OCI-M2 (cell line): Measurements from ENCODE around the gene GOLGA7B.

Experiments
- DNase-seq: peaks from one replicate; lab custom pipeline; 2025; ENCODE audit not compliant: unreplicated experiment; lab: John Stamatoyannopoulos, UW

Gene GOLGA7B

GRCh38 chr10:97849687-97850402, at the start of gene GOLGA7B:
Gene GOLGA7B, plus strand, starts transcription at chr10:97849843. Its CDS starts 461 bp downstream, at chr10:97850304.
- no peak for DNase-seq

DNA sequence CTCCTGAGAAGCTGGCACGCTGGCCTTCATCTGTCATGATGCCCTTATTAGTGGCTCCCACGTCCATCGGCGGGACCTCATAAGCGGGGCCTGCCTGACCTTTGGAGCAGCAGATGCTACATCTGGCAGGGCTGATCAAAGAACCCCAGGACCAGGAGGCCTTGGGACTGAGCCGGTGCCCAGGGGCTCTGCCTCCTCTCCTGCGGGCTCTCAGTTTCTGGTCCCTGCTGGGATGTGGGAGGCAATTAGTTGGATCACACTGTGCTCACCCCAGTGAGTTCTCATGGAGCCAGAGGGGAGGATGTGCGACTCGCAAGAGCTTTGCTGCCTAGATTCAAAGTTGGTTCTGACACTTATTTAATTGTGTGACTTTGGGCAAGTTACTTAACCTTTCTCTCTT, 49.2 kb upstream of the GOLGA7B start:
- DNase-seq: no peak

- no peak for DNase-seq
Measured at GRCh38 chr10:97801422-97801821, 48.2 kb upstream of the GOLGA7B start.

DNA sequence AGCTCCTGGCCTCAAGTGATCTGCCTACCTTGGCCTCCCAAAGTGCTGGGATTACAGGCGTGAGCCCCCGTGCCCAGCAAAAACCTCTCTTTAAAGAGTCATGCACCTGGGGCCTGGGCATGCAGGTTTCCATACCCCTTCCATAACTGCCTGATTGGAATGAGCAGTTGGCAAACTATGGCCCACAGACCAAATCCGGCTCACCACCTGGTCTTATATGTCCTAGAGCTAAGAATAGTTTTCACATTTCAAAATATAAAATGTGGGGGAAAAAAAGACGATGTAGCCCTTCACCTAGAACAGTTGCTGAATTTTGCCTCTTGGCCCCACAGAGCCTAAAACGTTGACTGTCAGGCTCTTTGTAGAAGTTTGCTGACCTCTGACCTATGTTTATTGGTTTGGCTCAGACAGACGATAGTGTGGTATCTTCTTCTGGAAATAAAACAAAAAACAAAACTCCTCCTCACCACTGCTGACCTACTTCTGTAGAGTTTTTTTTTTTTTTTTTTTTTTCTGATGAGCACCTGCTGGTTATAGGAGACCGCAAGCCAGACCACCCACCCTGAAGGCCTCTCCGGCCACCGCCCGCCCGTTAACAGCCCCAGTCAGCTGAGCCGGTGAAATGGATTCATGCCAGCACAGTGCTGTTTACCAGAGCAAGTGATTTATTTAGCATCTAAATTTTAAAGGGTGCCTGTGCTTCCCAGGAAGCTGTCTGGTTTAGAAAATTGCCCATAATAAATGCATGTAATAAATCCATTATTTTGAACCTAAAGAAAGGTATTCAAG, 44.4 kb upstream of the GOLGA7B start:
- no peak for DNase-seq

- no peak for DNase-seq
Measured at GRCh38 chr10:97805949-97806348, 43.7 kb upstream of the GOLGA7B start.

GRCh38 chr10:97810446-97810845, 39.2 kb upstream of the GOLGA7B start:
- no peak for DNase-seq

DNA sequence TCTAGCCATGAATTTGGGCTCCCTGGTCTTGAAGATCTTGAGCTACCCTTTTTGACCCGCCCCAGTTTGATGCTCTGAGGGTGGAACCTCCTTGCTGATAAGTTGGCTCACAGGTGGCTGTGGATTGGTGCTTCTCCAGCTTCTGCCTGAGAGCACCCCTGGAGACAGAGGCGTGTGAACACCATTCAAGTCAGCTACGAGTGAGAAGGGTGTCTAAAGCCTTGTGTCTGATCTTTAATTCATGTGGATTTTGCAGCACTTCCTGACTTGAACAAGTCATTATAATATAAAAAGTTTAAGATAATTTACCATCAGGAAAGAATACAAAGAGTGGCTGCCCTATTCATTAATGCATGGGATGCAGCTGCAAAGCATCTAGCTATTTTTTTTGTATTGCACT, 37.7 kb upstream of the GOLGA7B start:
- DNase-seq: no peak

- DNase-seq: no peak
Measured at GRCh38 chr10:97812696-97813095, 36.9 kb upstream of the GOLGA7B start.

DNA sequence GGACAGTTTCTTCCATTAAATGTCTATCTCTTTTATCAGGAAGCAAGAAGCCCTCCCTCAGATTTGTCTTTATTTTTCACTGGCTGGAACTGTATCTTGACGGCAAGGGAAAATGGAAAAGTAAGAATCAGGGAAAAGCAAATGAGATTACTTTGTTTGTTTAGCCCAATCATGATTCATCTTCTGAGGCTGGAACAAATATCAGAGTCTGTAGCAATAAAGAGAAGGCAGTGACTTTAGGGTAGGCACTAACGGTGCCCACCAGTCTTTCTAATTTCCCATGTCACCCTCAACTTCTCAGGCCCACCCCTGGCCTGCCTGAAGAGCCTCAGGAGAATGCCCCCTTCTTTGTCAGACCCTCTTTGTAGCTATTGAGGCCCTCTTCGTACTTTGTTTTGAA, 36.3 kb upstream of the GOLGA7B start:
- DNase-seq: no peak

DNA sequence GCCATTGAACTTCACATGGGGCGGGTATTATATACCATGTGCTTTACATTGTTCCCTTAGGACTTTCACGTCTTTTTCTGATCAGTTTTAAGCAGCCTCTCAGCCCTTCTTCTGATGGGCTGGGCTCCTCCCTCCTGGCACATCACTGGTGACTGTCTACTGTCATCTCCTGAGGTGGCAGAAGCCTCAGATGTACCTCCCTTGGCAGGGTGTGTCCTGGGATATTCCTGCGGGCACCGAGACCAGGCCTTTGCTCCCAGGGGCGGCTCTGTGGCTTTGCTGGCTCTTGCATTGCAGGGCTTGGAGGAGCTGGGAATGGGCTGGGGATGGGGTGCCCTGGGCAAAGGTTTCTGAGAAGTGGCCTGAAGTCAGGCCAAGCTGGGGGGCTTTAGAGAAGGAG, 34.6 kb upstream of the GOLGA7B start:
- DNase-seq: no peak

GRCh38 chr10:97816609-97817008, 33.0 kb upstream of the GOLGA7B start:
- no peak for DNase-seq

GRCh38 chr10:97818572-97818971, 31.1 kb upstream of the GOLGA7B start:
- DNase-seq: no peak

GRCh38 chr10:97820096-97820704, 29.4 kb upstream of the GOLGA7B start:
- no peak for DNase-seq

DNA sequence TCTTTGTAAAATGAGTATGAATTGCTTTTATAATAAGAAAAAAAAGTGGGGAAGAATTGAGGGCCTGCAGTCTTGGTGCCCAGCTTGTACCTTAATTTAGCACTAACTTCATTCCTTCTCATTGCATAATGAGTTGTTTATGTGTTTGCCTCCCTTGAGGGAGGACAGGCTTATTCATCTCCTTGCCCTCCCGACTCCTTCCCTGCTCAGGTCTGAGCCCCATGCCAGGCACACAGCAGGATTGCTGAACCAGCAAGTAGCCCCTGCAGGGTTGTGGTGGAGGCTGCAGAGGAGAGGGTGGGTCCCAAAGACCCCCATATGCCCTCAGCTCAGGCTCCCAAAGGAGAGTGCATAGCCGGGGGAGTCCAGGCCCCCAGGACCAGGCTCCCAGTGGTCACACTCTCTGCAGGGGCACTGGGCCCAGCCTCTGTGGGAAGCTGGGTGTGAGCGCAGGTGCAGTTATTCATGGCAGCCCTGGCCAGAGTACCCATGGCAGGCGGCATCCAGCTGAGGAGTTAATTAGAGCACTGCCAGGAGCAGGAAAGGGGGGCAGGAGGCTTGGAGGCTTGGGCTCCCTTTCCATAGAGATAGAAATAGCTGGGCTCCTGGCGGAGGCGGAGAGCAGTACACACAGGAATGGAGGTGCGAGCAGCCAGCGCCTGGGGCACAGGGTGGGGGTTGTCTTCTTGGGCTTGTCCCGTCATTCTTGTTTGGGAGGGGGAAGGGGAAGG, 28.2 kb upstream of the GOLGA7B start:
- DNase-seq: no peak

GRCh38 chr10:97822261-97822687, 27.4 kb upstream of the GOLGA7B start:
- no peak for DNase-seq

- no peak for DNase-seq
Measured at GRCh38 chr10:97823734-97824133, 25.9 kb upstream of the GOLGA7B start.

DNA sequence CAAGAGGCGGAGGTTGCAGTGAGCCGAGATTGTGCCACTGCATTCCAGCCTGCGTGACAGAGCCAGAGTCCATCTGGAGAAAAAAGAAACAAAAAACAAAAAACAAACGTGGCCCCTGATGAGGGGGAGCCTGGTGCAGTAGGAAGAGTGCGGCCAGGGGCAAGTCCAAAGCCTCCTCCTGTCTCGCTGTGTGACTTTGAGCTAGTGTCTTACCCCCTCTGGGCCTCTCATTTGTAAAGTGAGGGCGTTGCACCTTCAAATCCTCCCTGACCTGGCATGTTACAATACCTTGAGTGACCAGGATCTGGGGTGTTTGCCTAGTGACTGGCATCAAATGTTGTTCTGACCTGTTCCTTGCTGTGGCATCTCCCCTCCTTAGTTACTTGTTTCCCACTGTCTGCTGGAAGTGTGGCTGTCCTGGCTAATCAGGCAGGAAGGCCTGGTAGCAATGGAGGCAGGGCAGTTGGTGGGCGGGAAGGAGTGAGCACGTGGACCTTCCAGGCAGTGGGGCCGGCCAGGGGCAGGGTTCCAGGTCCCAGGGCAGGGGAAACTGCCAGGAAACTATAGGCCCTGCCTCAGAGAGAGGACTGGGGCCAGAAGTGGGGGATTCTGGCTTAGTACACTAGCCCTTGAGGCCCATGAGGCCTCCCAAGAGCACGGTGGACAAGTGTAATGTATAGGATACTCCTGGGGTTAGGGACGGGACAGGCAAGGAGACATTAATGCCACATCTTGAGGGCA, 24.5 kb upstream of the GOLGA7B start:
- no peak for DNase-seq

GRCh38 chr10:97826892-97827291, 22.8 kb upstream of the GOLGA7B start:
- DNase-seq: no peak

- DNase-seq: no peak
Measured at GRCh38 chr10:97827702-97828291, 21.8 kb upstream of the GOLGA7B start.

DNA sequence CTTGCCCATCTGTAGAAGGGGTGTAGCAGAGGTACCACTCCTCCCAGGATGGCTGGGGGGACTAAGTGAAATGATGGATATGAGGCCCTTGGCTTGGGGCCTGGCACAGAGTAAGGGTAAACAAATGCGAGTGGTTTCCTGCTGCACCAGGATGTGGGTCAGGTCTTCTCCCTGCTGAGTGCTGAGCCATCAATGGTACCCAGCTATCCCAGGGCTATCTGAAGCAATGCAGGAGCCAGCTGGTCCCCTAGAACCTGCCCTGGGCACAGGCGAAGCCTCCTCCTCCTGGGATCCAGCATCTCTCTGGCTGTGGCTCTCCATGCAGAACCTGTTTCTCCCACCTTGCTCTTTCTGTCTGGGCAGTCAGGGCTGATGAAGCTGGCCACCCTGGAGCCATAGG, 20.9 kb upstream of the GOLGA7B start:
- no peak for DNase-seq
